ENCODE data around the gene KRT14. TPM values are rescaled to one million over a fixed set of nuclear protein-coding genes. Genes with fewer than 3 reads are reported as not detected.
A peak's percentile ranks its signal among the peaks of the same experiment; 100 is the strongest.
"Not testable (repeated sequence)": the region's sequence is repeated elsewhere in the genome, so short reads cannot be mapped to it uniquely, and the experiment has no call there.

The KRT14 gene
- total RNA-seq, 1 donor from 2014 or later, result not detected

- ATAC-seq; DNase-seq; intact Hi-C loops (cut with micrococcal nuclease): not testable (repeated sequence)
Observed at GRCh38 chr17:41582061-41582968, 4.4 kb downstream of the KRT14 start.

DNA sequence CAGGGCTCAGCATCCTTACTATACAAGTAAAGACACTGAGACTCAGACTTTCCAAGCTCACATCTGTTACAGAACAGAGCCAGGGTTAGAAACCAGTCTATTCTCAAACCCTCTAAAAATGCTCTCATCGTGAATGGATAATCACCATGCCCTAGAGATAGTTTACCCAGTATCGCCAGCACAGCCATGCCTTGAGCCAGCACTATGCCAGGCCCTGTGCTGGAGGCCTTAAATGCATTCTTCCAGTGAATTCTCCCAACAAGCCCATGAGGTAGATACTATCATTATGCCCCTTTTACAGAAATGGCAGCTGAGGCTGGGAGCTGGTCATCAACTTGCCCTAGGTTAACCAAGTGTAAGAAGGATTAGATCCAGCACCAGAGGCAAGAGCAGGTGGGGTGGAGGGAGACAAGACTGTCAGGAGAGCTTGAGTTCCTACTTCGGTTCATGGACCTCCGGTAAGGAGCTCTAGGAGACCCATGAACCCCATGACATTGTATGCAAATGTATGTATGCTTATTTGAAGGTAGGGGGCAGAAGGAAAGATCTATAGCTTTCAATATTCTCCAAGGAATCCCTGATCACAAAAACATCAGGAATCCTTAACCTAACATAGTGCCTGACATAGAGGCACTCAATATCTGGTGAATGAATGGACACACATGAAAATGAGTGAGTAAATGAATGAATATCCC, 5.2 kb downstream of the KRT14 start:
- ATAC-seq (no peak), DNase-seq (no peak)
- intact Hi-C loops (cut with micrococcal nuclease), result no loop called here

DNA sequence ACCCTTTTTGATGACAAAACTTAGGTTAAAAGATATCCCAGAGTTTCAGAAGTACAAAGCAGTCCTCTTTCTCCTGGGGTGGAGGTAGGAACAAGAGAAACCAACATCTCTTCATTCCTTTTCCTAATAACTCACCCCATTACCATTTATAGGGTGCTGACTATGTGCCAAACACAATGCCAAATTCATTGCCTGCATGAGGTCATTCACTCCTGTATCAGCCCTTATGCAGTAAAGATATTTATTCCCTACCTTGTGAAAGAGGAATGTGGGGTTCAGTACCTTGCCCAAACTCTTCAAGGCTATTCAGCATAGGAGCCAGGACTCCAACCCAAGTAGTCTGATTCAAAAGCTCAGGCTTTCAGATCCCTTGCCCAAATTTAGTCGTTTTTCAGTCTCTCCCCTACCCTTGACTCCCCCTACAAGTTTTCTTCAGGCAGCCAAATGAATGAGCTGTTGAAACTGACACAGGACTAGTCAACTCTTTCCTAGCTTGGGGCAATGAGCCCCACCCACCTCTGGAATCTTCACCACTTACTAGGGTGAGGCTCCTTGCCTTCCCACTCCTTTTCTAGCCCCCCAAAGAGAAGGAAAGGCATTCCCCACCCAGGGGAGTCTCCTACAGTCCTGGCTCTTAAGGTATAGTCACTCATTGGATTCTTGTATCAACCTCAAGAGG, 5.9 kb downstream of the KRT14 start:
- intact Hi-C loops (cut with micrococcal nuclease), result no loop called here
- DNase-seq (no peak), ATAC-seq (no peak)

DNA sequence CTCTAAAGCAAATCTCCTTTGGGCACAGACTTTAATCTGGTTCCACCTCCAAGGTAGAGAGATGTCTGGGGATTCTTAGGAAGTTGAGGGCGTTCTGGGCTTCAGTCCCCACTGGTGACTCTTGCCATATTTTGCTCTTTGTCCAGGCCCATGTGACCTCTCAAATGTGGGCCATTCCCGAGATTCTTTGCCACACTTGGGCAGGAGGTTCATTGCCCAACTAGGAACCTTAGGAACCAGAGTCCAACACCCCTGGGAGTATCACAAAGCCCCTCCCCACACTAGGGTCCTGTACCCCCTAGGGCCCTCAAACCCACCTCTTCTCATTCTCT, 6.5 kb downstream of the KRT14 start:
- DNase-seq, result no peak
- no peak for ATAC-seq
- intact Hi-C loops (cut with micrococcal nuclease), result no loop called here

GRCh38 chr17:41579484-41580243, 7.0 kb downstream of the KRT14 start:
- intact Hi-C loops (cut with micrococcal nuclease), result no loop called here
- DNase-seq (peak; percentile 72), ATAC-seq (peak; percentile 88)

GRCh38 chr17:41578971-41579370, 7.7 kb downstream of the KRT14 start:
- no peak for ATAC-seq
- intact Hi-C loops (cut with micrococcal nuclease), result no loop called here
- no peak for DNase-seq

DNA sequence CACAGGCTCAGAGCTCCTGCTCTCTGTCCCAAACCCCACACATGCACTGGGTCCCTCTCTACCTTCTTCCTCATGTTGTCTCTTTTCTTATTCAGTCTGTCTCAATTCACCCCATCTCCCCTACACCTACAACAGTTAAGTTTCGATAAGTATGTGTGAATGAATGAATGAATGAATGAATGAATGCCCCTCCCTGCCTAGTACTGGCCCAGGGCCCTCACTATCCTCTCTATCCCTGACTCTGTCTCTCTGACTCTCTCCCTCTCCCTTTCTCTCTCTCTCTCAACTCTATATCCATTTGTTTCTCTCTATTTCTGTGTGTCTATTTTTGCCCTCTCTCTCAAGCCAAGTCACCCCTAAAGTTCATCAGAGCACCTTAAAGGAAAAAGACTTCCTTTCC, 8.2 kb downstream of the KRT14 start:
- ATAC-seq, result no peak
- intact Hi-C loops (cut with micrococcal nuclease), result no loop called here

GRCh38 chr17:41576740-41577139, 10.0 kb downstream of the KRT14 start:
- DNase-seq; ATAC-seq; intact Hi-C loops (cut with micrococcal nuclease): not testable (repeated sequence)

More for the DNA sequence above, 8.2 kb downstream of the KRT14 start:
- no peak for DNase-seq

DNA sequence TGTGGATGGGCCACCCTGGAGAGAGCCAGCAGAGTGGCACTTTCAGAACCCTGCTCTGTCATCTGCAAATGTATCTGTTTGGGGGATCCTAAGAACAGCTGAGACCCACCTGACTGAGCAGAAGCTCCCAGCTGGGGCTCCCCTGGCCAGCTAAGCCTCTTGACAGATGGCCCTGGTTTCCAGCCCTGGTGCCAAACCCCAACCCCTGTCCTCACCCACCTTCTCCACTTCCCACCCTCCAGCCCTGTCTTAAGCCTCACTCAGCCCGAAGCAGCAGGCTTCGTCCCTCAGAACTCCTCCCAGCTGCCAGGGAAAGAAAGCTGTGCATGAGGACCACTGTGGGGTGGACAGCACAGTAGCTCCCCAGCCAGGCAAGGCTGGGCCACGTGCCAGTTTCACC, 11.4 kb downstream of the KRT14 start:
- ATAC-seq (no peak), DNase-seq (no peak)
- intact Hi-C loops (cut with micrococcal nuclease), result no loop called here

- ATAC-seq (no peak), DNase-seq (no peak)
- intact Hi-C loops (cut with micrococcal nuclease), result no loop called here
Observed at GRCh38 chr17:41571561-41572434, 14.9 kb downstream of the KRT14 start, which contains the start of gene KRT9. KRT9 (minus strand) TSS chr17:41572059; CDS start chr17:41571992, 67 bp downstream.

- ATAC-seq (no peak), DNase-seq (no peak)
- intact Hi-C loops (cut with micrococcal nuclease), result no loop called here
Observed at GRCh38 chr17:41567317-41567716, 19.4 kb downstream of the KRT14 start.

GRCh38 chr17:41565338-41565737, 21.4 kb downstream of the KRT14 start:
- no peak for ATAC-seq
- intact Hi-C loops (cut with micrococcal nuclease), result no loop called here
- no peak for DNase-seq

DNA sequence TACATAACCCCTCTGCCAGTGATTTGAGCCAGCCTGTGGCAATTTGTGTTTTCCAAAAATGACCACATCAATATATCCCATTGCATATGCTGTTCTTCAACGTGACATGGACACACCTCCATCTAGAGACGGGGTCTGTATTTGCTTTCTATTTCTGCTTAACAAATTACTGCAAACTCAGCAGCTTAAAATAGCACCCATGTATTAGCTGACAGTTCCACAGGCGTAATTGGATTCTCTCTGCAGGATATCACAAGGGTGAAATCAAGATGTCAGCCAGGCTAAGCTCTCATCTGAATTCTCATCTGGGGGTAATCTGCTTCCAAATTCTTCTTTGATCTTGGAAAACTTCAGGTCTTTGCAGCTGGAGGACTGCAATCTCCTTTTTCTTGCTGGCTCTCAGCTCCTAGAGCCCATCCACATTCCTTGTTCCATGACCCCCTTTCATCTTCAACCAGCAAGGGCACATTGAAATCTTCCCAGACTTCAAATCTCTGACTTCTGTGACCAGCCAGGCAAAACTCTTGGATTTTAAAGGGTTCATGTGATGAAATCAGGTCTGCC, 23.0 kb downstream of the KRT14 start:
- DNase-seq (no peak), ATAC-seq (no peak)
- intact Hi-C loops (cut with micrococcal nuclease), result no loop called here

- ATAC-seq, result no peak
- intact Hi-C loops (cut with micrococcal nuclease), result no loop called here
Observed at GRCh38 chr17:41561554-41561953, 25.1 kb downstream of the KRT14 start.

GRCh38 chr17:41559548-41559947, 27.1 kb downstream of the KRT14 start:
- no peak for ATAC-seq
- intact Hi-C loops (cut with micrococcal nuclease), result no loop called here
- DNase-seq, result no peak

More at GRCh38 chr17:41561554-41561953, 25.1 kb downstream of the KRT14 start:
- DNase-seq, result no peak

DNA sequence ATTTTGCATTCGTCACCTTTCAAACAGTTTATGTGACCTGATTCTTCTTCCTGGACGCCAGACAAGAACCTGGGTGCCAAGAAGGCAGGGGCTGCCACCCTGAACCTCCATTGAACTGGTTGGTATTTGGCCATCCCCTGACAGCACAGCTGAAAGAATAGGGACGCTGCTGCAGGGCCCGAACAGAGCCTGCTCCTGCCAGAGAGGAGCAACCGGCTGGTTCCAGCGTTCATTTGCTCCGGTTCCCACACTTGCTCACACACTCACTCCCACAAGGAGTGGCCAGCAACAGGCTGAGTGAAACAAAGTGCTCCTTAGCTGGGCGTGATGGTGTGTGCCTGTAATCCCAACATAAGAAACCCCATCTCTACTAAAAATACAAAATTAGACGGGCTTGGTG, 29.8 kb downstream of the KRT14 start:
- intact Hi-C loops (cut with micrococcal nuclease), result no loop called here
- DNase-seq, result no peak
- no peak for ATAC-seq

GRCh38 chr17:41556306-41556705, 30.4 kb downstream of the KRT14 start:
- intact Hi-C loops (cut with micrococcal nuclease), result no loop called here

More at GRCh38 chr17:41556306-41556705, 30.4 kb downstream of the KRT14 start:
- DNase-seq (no peak), ATAC-seq (no peak)

All from left ventricle myocardium superior (tissue), 1 donor.